Measurements from ENCODE around the gene RETREG2. TPM values are rescaled to one million over a fixed set of nuclear protein-coding genes. Genes with fewer than 3 reads are reported as not detected.

Gene RETREG2
- polyA plus RNA-seq, 2 donors, result 28.4 to 38.6 TPM

DNA sequence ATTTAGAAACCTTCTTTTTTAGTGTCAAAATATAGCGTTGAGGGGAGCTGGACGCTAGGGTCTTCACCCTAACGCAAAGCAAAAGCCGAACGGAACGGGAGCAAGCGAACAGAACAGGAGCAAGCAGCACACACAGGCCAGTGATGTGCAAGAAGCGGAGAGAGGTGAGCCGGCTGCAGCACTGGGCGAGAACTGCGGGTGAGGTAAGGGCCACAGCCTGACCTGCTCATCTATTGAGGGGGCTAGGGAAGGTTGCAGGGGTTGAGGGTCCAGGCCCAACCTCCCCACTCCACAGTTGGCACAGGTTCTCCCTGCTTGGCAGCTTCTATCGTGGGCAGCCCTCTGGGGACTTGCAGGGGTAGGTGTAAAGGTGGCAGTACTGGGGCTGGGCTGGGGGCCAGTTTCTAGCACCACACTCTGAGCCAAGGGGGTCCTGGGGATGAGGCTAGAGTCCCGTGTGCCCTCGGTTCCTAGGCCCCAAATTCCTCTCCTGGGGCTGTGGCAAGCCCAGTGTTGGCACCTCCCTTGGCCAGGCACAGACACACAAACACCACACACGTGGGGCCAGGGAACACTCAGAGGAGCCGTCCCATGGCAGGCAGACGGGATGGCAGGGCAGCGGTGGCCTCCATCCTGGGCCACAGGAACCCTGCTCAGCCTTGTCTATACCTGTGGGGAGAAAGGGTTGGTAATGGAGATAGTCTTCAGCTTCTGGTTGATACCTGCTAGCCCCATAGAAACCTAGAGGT lies 41.9 kb downstream of the RETREG2 start:
- Histone ChIP-seq H3K4me1 (ENCODE audit: control insufficient read depth in 2 of 2, insufficient read depth in 2 of 2, low read length in 1 of 2) (peaks cover 0 to 11% of the 10 kb centered on the region in 2 donors), H3K9me3 (ENCODE audit: control insufficient read depth in 2 of 2, insufficient read depth in 1 of 2, low read depth in 1 of 2, low read length in 1 of 2) (no peaks in the 10 kb centered on the region), H3K4me3 (ENCODE audit: low read depth in 1 of 2, low read length in 2 of 2) (no peak overlapping the region), H3K36me3 (ENCODE audit: control insufficient read depth in 2 of 2, insufficient read depth in 2 of 2, low read length in 1 of 2) (peaks cover 26 to 59% of the 10 kb centered on the region in 2 donors), H3K27me3 (ENCODE audit: control insufficient read depth in 1 of 2, insufficient read depth in 2 of 2, low read length in 2 of 2) (no peaks in the 10 kb centered on the region), H3K27ac (ENCODE audit: low read depth in 2 of 2, low read length in 1 of 2) (peak overlapping the region; percentile 80 to 81)
- 89 to 90% methylated on average over 18 of the region's 18 CpGs for WGBS, 2 donors

DNA sequence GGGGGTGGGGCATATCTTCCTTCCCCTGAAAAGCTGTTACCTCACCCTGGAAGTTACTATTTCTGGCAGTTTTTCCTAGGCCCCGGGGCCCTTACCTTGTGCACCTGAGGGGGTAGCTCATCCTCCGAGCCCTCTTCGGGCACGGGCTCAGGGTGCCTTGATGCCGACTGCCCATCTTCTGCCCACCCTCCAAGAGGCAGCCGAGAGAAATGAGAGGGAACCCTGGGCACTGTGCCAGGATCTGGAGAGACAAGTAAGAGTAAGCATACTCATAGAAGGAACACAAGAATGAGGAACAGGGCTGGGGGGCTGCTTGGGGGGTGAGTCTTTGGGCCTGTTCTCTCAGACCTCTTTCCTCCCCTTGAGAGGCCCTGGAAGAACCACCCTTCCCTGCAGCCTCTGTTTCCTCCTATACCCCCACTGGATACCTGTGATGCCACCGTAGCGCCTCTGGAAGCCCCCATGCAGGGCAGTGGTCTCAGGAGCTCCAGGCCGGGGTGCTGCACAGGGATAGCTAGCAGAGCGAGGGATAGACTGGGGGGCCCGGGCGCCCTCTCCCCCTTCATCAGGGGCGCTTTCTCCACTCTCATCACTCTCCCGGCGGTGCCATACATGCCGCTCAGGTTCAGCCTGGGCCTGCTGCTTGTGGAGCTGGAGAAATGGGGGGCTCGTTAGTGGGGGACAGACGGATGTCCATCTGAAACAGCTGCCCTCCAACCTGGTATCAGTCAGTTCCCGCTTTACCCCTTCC lies 42.8 kb downstream of the RETREG2 start:
- Histone ChIP-seq H3K4me1 (ENCODE audit: control insufficient read depth in 2 of 2, insufficient read depth in 2 of 2, low read length in 1 of 2) (peaks cover 0 to 11% of the 10 kb centered on the region in 2 donors), H3K27ac (ENCODE audit: low read depth in 2 of 2, low read length in 1 of 2) (no peak overlapping the region), H3K9me3 (ENCODE audit: control insufficient read depth in 2 of 2, insufficient read depth in 1 of 2, low read depth in 1 of 2, low read length in 1 of 2) (no peaks in the 10 kb centered on the region), H3K36me3 (ENCODE audit: control insufficient read depth in 2 of 2, insufficient read depth in 2 of 2, low read length in 1 of 2) (peaks cover 27 to 66% of the 10 kb centered on the region in 2 donors), H3K4me3 (ENCODE audit: low read depth in 1 of 2, low read length in 2 of 2) (no peak overlapping the region), H3K27me3 (ENCODE audit: control insufficient read depth in 1 of 2, insufficient read depth in 2 of 2, low read length in 2 of 2) (no peaks in the 10 kb centered on the region)
- 90 to 92% methylated on average over 18 to 19 of the region's 19 CpGs for WGBS, 2 donors

DNA sequence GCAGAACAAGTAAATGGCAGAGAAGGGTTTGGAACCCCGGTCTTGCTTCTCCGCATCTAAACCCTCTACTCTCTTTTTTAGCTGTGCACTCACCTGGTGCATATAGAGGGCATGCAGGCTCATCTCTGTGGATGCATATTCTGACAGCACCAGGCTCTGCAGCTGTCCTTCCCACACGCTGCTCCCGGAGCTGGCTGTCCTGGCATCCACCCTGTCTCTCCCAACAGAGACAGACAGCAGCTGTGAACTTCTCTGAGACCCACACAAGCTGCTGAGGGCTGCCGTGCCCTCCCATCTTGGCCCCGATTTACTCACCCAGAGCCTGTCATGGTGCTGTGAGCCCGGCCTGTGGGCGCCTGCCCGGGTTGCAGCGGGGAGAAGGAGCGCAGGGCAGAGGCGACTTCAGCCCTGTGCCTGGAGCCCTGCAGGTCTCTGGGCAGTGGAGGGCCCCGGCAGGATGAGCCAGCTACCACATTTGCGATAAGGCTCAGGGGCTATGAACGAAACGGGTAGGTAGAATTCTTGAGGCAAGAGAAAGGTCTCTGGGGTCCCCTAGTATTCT lies 44.0 kb downstream of the RETREG2 start:
- H3K27ac ChIP-seq (ENCODE audit: low read depth in 2 of 2, low read length in 1 of 2), result no peak overlapping the region
- no peaks in the 10 kb centered on the region for H3K27me3 ChIP-seq (ENCODE audit: control insufficient read depth in 1 of 2, insufficient read depth in 2 of 2, low read length in 2 of 2)
- H3K9me3 ChIP-seq (ENCODE audit: control insufficient read depth in 2 of 2, insufficient read depth in 1 of 2, low read depth in 1 of 2, low read length in 1 of 2), result no peaks in the 10 kb centered on the region
- 94% methylated on average over 16 of the region's 16 CpGs for WGBS, 2 donors
- H3K36me3 ChIP-seq (ENCODE audit: control insufficient read depth in 2 of 2, insufficient read depth in 2 of 2, low read length in 1 of 2), result peaks cover 30 to 61% of the 10 kb centered on the region in 2 donors
- peaks cover 0 to 11% of the 10 kb centered on the region in 2 donors for H3K4me1 ChIP-seq (ENCODE audit: control insufficient read depth in 2 of 2, insufficient read depth in 2 of 2, low read length in 1 of 2)
- no peak overlapping the region for H3K4me3 ChIP-seq (ENCODE audit: low read depth in 1 of 2, low read length in 2 of 2)

DNA sequence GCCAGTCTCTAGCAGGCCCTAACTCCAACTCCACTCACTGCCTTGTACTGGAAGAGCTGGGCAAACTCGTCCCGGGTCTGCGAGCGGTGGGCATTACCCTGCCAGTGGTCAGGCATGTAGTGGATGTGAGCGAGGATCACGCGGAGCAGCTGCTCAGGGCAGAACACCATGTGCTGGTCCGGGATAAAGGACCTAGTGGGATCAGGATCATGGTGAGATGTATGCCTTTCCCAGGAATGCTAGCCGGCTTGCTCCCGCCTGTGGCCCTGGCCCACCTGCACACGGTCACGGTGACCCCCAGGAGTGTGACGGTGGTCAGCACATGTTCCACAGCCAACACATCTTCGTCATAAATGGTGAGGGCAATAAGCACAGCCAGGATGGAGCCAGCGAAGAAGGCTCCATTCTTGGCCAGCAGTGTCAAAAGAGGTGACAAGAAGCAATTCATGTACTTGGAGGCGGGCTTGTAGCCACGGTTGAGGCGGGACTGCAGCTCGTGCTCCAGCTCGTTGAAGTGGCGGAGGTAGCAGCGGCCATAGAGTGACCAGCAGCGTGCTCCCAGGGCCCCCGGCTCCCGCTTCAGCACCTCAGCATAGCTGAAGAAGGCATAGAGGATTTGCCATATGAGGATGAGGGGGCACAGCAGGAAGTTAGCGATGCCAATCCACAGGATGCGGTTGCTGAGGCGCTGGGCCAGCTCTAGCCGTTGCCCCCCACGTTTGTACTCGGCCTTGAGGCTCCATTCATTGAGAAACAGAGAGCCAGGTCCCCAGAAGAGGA lies 45.9 kb downstream of the RETREG2 start:
- Histone ChIP-seq H3K4me3 (ENCODE audit: low read depth in 1 of 2, low read length in 2 of 2) (no peak overlapping the region), H3K4me1 (ENCODE audit: control insufficient read depth in 2 of 2, insufficient read depth in 2 of 2, low read length in 1 of 2) (peaks cover 9 to 17% of the 10 kb centered on the region in 2 donors), H3K36me3 (ENCODE audit: control insufficient read depth in 2 of 2, insufficient read depth in 2 of 2, low read length in 1 of 2) (peaks cover 30 to 61% of the 10 kb centered on the region in 2 donors), H3K27ac (ENCODE audit: low read depth in 2 of 2, low read length in 1 of 2) (no peak overlapping the region), H3K9me3 (ENCODE audit: control insufficient read depth in 2 of 2, insufficient read depth in 1 of 2, low read depth in 1 of 2, low read length in 1 of 2) (no peaks in the 10 kb centered on the region), H3K27me3 (ENCODE audit: control insufficient read depth in 1 of 2, insufficient read depth in 2 of 2, low read length in 2 of 2) (no peaks in the 10 kb centered on the region)
- 92 to 94% methylated on average over 31 of the region's 31 CpGs for WGBS, 2 donors

DNA sequence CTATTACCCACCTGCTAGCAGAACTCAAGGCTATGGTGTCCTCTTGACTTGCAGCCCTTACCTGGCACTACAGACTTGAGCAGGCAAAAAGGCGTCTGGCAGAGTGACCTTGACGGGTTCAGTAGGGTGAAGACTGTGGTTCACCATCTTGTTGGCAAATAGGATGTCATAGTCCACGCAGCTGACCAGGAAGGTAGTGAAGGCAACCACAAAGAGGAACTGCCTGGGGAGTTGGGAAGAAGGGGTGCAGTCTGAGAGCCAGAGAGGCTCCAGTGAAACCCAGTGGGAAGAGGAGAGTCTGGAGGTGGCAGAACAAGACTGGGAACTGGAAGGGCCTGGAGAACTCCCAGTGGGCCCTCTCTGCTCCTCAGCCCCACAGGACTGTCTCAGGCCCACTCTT lies 47.3 kb downstream of the RETREG2 start:
- Histone ChIP-seq H3K4me1 (ENCODE audit: control insufficient read depth in 2 of 2, insufficient read depth in 2 of 2, low read length in 1 of 2) (peaks cover 9 to 10% of the 10 kb centered on the region in 2 donors), H3K9me3 (ENCODE audit: control insufficient read depth in 2 of 2, insufficient read depth in 1 of 2, low read depth in 1 of 2, low read length in 1 of 2) (no peaks in the 10 kb centered on the region), H3K36me3 (ENCODE audit: control insufficient read depth in 2 of 2, insufficient read depth in 2 of 2, low read length in 1 of 2) (peaks cover 30 to 52% of the 10 kb centered on the region in 2 donors), H3K27me3 (ENCODE audit: control insufficient read depth in 1 of 2, insufficient read depth in 2 of 2, low read length in 2 of 2) (no peaks in the 10 kb centered on the region), H3K4me3 (ENCODE audit: low read depth in 1 of 2, low read length in 2 of 2) (no peak overlapping the region), H3K27ac (ENCODE audit: low read depth in 2 of 2, low read length in 1 of 2) (no peak overlapping the region)
- WGBS, 2 donors, result 82 to 85% methylated on average over 3 of the region's 3 CpGs

DNA sequence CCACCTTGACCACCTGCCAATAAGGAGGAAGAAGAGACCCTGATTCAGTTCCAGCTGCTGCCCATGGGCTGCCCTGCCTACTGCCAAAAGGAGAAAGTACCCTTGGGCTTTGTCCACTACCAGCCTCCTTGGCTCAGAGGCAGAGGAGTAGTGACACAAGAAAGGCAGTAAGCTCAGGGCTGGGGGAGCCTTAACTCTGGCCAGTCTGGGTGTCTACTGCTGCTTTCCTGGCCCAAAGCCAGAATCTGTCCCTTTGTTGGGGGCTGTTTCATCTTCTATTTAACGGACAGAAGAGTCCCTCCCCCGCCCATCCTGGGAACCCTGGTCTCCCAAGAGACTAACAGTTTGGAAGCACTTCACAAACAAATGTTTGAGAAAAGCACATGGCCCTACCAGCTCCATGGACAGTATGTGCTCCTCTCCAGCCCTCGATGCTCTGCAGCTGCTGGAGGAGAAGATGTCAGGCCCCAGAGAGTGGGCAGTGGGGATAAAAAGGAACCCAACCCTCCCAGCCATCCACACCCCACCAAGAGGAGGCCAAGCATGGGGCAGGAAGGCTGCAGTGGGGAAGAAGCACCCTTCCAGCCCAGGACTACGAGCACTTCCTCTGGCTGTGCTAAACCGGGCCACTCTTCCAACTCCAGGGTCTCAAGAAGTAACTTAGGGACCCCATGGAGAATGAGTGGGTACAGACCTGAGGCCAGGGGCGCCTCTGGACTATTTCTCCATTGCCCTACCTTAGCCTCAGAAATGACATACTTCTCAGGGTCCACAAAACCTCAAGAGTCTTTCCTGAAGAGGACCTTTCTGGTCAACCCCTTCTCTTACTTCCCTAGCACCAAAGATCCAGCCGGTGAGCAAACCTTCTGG lies 50.2 kb downstream of the RETREG2 start:
- Histone ChIP-seq H3K27ac (ENCODE audit: low read depth in 2 of 2, low read length in 1 of 2) (peak overlapping the region; percentile 94 to 99), H3K36me3 (ENCODE audit: control insufficient read depth in 2 of 2, insufficient read depth in 2 of 2, low read length in 1 of 2) (peaks cover 22 to 30% of the 10 kb centered on the region in 2 donors), H3K27me3 (ENCODE audit: control insufficient read depth in 1 of 2, insufficient read depth in 2 of 2, low read length in 2 of 2) (no peaks in the 10 kb centered on the region), H3K4me3 (ENCODE audit: low read depth in 1 of 2, low read length in 2 of 2) (peak overlapping the region; percentile 76 to 85), H3K9me3 (ENCODE audit: control insufficient read depth in 2 of 2, insufficient read depth in 1 of 2, low read depth in 1 of 2, low read length in 1 of 2) (no peaks in the 10 kb centered on the region), H3K4me1 (ENCODE audit: control insufficient read depth in 2 of 2, insufficient read depth in 2 of 2, low read length in 1 of 2) (peaks cover 9 to 10% of the 10 kb centered on the region in 2 donors)
- WGBS, 2 donors, result 39% methylated on average over 7 of the region's 7 CpGs

DNA sequence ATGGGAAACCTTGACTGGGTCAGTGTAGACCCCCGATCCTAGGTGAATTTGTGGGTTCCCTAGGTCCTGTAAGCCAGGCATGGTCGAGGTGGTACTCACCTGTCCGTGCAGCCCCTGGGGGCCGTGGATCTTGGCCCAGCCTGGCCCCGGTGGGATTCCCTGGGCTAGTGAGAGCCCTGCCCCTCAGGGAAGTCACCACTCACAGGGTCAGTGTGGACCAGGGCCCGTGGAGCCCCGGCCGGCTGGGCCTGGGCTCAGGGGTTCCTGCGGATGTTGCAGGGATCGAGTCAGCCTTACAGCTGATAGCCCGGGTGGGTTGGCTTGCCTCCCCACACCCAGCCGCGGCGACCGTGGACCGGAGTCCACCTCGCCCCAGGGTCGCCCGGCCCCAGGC lies 50.8 kb downstream of the RETREG2 start:
- Histone ChIP-seq H3K27me3 (ENCODE audit: control insufficient read depth in 1 of 2, insufficient read depth in 2 of 2, low read length in 2 of 2) (no peaks in the 10 kb centered on the region), H3K36me3 (ENCODE audit: control insufficient read depth in 2 of 2, insufficient read depth in 2 of 2, low read length in 1 of 2) (peaks cover 25 to 27% of the 10 kb centered on the region in 2 donors), H3K4me3 (ENCODE audit: low read depth in 1 of 2, low read length in 2 of 2) (peak overlapping the region; percentile 76 to 85), H3K9me3 (ENCODE audit: control insufficient read depth in 2 of 2, insufficient read depth in 1 of 2, low read depth in 1 of 2, low read length in 1 of 2) (no peaks in the 10 kb centered on the region), H3K27ac (ENCODE audit: low read depth in 2 of 2, low read length in 1 of 2) (peak overlapping the region; percentile 94 to 99), H3K4me1 (ENCODE audit: control insufficient read depth in 2 of 2, insufficient read depth in 2 of 2, low read length in 1 of 2) (peaks cover 9 to 10% of the 10 kb centered on the region in 2 donors)
- WGBS, 2 donors, result 1 to 2% methylated on average over 17 to 19 of the region's 19 CpGs

DNA sequence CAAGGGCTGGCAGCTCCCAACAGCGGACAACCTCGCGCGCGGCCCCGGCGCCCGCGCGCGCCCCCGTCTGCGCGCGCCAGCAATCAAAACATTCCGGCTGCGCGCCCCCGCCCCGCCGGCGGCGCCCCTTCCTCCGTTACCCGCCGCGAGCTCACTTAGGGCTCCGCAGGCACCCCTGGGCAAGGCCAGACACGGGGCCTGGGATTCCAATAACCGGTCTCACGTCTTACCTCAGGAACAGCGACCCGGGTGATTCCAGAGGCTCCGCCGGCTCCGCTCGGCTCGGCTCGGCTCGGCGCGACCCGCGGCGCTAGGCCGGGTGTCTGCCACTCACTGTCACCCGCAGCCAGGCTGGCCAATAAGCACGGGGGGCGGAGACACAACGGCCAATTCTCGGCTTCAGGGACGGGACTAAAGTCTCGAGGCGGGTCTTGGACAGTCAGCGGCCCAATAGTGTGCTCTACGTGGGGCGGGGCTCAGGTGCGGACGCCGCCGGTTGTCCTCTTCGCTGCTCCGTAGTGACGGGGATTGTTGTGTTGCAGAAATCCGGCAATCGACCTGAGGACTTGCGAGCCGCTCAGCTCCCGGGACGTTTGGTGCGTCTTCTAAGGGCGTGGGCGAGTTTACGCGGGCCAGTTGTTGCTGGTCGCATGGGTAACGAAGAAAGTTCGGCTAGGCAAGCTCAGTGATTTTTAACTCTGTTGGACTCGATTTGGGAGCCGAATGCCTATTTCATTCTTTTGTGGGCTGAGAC lies 51.4 kb downstream of the RETREG2 start, which contains the start of the genes ANKZF1 and ATG9A:
ANKZF1 (plus strand) TSS at position 502 of the 754 bp plus-strand sequence. CDS start 452 bp downstream, outside the sequence.
ATG9A (minus strand) TSS at position 332 of the 754 bp plus-strand sequence. CDS start 1,612 bp downstream, outside the sequence.
- H3K9me3 ChIP-seq (ENCODE audit: control insufficient read depth in 2 of 2, insufficient read depth in 1 of 2, low read depth in 1 of 2, low read length in 1 of 2), result no peaks in the 10 kb centered on the region
- peak within 1 kb of the TSS; percentile 94 to 99 for H3K27ac ChIP-seq (ENCODE audit: low read depth in 2 of 2, low read length in 1 of 2)
- H3K27me3 ChIP-seq (ENCODE audit: control insufficient read depth in 1 of 2, insufficient read depth in 2 of 2, low read length in 2 of 2), result no peaks in the 10 kb centered on the region
- H3K36me3 ChIP-seq (ENCODE audit: control insufficient read depth in 2 of 2, insufficient read depth in 2 of 2, low read length in 1 of 2), result peaks cover 20 to 26% of the 10 kb centered on the region in 2 donors
- peak within 1 kb of the TSS; percentile 76 to 85 for H3K4me3 ChIP-seq (ENCODE audit: low read depth in 1 of 2, low read length in 2 of 2)
- peaks cover 9 to 10% of the 10 kb centered on the region in 2 donors for H3K4me1 ChIP-seq (ENCODE audit: control insufficient read depth in 2 of 2, insufficient read depth in 2 of 2, low read length in 1 of 2)
- WGBS, 2 donors, result 0% methylated on average over 73 to 80 of the region's 80 CpGs
